Neutrophil (primary cell): ENCODE measurements around the gene APC.
"Not testable (repeated sequence)": the region's sequence is repeated elsewhere in the genome, so short reads cannot be mapped to it uniquely, and the experiment has no call there.

Source experiments
- H3K27ac ChIP-seq: fragments of 200-600 bp; sonication (generic); 2 replicates; pipeline ENCODE4 v1.5.1; 2016; ENCODE audit warnings: mild to moderate bottlenecking, moderate library complexity
- H3K27me3 ChIP-seq: fragments of 200-600 bp; sonication (generic); 2 replicates; pipeline ENCODE4 v1.6.0; 2016; ENCODE audit warnings: mild to moderate bottlenecking
- H3K36me3 ChIP-seq: fragments of 200-600 bp; sonication (generic); 2 replicates; pipeline ENCODE4 v1.5.1; 2017
- H3K4me1 ChIP-seq, 2 experiments: fragments of 200-600 bp in 1 of 2; sonication (generic) in 1 of 2; 1 replicate in 1 of 2; 2 replicates in 1 of 2; pipeline versions ENCODE4 v1.5.1 to v1.6.1; 2013 to 2016; ENCODE audit warnings: low read depth in 1 of 2, low read length in 1 of 2, mild to moderate bottlenecking in 1 of 2, moderate library complexity in 1 of 2; ENCODE audit not compliant: control insufficient read depth in 1 of 2, insufficient read depth in 1 of 2
- H3K4me3 ChIP-seq, 2 experiments: fragments of 200-600 bp in 1 of 2; sonication (generic) in 1 of 2; 1 replicate in 1 of 2; 2 replicates in 1 of 2; pipeline ENCODE4 v1.5.1; 2013 to 2016; ENCODE audit warnings: low read depth in 1 of 2, low read length in 1 of 2, mild to moderate bottlenecking in 1 of 2, moderate library complexity in 1 of 2
- H3K9me3 ChIP-seq: fragments of 200-600 bp; sonication (generic); 2 replicates; pipeline ENCODE4 v1.5.1; 2016
- TF ChIP-seq, protein P1 (sequence below): fragments of 200-600 bp; sonication (generic); IDR thresholded peaks from 2 replicates; pipeline ENCODE4 v1.5.1; 2016; ENCODE audit warnings: antibody characterized with exemption

APC gene

DNA sequence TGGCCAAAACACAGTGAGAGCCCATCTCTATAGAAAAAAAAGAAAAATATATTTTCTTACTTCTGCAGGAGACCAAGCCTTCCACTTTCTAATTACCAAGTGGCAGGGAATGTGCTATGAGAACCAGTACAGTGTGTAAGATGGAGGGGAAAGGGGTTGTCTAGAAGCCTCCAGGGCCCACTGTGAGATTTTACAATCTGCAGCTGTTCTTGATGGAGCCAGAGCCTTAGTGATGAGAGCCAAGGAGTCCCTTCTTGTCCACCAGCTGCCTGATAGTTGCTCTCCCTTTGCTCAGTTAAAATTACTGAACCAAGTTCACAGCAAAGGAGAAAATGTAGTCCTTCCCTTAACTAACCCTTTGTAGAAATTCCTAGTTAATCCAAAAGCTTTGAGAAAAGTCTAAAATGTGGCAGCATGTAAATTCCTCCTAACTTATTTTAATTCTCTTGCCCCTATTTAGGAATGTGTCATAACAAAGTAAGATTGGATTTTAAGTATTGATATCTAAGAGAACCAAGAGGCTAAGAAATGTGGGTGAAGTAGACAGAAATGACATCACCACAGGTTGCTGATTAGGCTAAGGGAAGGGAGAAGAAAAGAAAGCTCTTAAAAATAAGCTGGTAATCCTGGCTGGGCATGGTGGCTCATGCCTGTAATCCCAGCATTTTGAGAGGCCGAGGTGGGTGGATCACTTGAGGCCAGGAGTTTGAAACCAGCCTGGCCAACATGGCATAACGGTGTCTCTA, 142.7 kb downstream of the APC start:
- H3K9me3 ChIP-seq = no peaks in the 10 kb centered on the region
- H3K4me1 ChIP-seq = peaks cover 24% of the 10 kb centered on the region in 2 experiments
- no peak overlapping the region for H3K27ac ChIP-seq
- peaks cover 86% of the 10 kb centered on the region for H3K36me3 ChIP-seq
- no peaks in the 10 kb centered on the region for H3K27me3 ChIP-seq
- TF ChIP-seq, protein P1, sequence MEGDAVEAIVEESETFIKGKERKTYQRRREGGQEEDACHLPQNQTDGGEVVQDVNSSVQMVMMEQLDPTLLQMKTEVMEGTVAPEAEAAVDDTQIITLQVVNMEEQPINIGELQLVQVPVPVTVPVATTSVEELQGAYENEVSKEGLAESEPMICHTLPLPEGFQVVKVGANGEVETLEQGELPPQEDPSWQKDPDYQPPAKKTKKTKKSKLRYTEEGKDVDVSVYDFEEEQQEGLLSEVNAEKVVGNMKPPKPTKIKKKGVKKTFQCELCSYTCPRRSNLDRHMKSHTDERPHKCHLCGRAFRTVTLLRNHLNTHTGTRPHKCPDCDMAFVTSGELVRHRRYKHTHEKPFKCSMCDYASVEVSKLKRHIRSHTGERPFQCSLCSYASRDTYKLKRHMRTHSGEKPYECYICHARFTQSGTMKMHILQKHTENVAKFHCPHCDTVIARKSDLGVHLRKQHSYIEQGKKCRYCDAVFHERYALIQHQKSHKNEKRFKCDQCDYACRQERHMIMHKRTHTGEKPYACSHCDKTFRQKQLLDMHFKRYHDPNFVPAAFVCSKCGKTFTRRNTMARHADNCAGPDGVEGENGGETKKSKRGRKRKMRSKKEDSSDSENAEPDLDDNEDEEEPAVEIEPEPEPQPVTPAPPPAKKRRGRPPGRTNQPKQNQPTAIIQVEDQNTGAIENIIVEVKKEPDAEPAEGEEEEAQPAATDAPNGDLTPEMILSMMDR = no peak
- H3K4me3 ChIP-seq = no peak overlapping the region

DNA sequence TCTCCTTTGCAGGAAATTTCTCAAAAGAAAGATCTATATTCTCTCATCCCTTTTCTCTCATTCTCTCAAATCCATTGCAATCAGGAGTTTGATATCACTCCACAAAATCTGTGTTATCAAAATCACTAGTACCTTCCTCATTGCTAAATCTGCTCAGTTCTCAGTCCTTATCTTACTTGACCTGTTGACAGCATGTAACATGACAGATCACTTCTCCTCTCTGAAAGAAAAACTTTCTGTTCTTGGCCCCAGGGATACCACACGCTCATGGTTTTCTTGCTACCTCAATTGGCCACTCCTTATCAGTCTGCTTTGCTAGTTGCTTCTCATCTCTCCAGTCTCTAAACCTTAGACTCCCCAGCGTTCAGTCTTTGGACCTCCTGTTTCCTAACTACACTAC, 145.5 kb downstream of the APC start:
- no peak overlapping the region for H3K4me3 ChIP-seq
- no peaks in the 10 kb centered on the region for H3K9me3 ChIP-seq
- H3K4me1 ChIP-seq = peaks cover 0 to under 1% of the 10 kb centered on the region in 2 experiments
- TF ChIP-seq, protein P1 = no peak
- H3K27me3 ChIP-seq = no peaks in the 10 kb centered on the region
- no peak overlapping the region for H3K27ac ChIP-seq
- H3K36me3 ChIP-seq = peaks cover 88% of the 10 kb centered on the region

- Histone ChIP-seq H3K27me3 (no peaks in the 10 kb centered on the region), H3K36me3 (peaks cover 81% of the 10 kb centered on the region), H3K27ac (no peak overlapping the region), H3K9me3 (no peaks in the 10 kb centered on the region), H3K4me3 (no peak overlapping the region), H3K4me1 (no peaks in the 10 kb centered on the region)
- TF ChIP-seq, protein P1 = no peak
Observed at GRCh38 chr5:112885001-112885400, 147.3 kb downstream of the APC start.

- Histone ChIP-seq H3K4me3 (no peak overlapping the region), H3K27ac (no peak overlapping the region), H3K36me3 (peaks cover 78% of the 10 kb centered on the region), H3K9me3 (no peaks in the 10 kb centered on the region), H3K27me3 (no peaks in the 10 kb centered on the region), H3K4me1 (no peaks in the 10 kb centered on the region)
- TF ChIP-seq, protein P1 = no peak
Observed at GRCh38 chr5:112886975-112887374, 149.3 kb downstream of the APC start.

DNA sequence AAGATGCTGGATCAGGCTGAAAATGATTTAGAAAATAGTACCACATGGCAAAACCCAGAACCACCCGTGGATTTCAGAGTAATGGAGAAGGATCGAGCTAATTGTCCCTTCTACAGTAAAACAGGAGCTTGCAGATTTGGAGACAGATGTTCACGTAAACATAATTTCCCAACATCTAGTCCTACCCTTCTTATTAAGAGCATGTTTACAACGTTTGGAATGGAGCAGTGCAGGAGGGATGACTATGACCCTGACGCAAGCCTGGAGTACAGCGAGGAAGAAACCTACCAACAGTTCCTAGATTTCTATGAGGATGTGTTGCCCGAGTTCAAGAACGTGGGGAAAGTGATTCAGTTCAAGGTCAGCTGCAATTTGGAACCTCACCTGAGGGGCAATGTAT, 154.4 kb downstream of the APC start:
- H3K9me3 ChIP-seq, H3K4me1 ChIP-seq, H3K27ac ChIP-seq, H3K4me3 ChIP-seq, H3K27me3 ChIP-seq: not testable (repeated sequence)
- peaks cover 69% of the 10 kb centered on the region for H3K36me3 ChIP-seq

- Histone ChIP-seq H3K4me1 (no peaks in the 10 kb centered on the region), H3K27me3 (no peaks in the 10 kb centered on the region), H3K4me3 (no peak overlapping the region), H3K9me3 (no peaks in the 10 kb centered on the region), H3K36me3 (peaks cover 67% of the 10 kb centered on the region), H3K27ac (no peak overlapping the region)
- TF ChIP-seq, protein P1 = no peak
Observed at GRCh38 chr5:112892776-112893175, 155.1 kb downstream of the APC start.
